GM19324 (cell line): Measurements from ENCODE around the gene MBD3L4.
"Not testable (repeated sequence)": the region's sequence is repeated elsewhere in the genome, so short reads cannot be mapped to it uniquely, and the experiment has no call there.

Experiments
- ATAC-seq: cut with Tn5 transposase; IDR thresholded peaks from one replicate; pipeline ENCODE4 v1.9.1; 2021; ENCODE audit warnings: mild to moderate bottlenecking, moderate library complexity; ENCODE audit not compliant: unreplicated experiment, low FRiP score

The MBD3L4 gene

DNA sequence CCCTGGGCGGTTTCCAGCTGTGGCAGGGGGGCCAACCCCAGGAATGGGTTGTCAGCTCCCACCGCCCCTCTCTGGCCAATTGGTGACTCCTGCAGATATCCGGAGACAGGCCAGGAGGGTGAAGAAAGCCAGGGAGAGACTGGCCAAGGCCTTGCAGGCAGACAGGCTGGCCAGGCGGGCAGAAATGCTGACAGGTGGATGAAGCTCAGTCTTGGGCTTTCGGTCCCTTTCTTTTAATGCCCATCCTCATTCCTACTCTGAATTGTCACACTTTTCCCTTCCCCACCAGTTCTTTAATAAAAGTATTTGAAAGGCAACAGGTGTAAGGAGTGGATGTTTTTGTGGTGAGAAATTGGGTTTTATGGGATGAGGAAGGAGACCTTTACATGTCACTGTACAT lies 11.4 kb upstream of the MBD3L4 start:
- ATAC-seq = not testable (repeated sequence)

DNA sequence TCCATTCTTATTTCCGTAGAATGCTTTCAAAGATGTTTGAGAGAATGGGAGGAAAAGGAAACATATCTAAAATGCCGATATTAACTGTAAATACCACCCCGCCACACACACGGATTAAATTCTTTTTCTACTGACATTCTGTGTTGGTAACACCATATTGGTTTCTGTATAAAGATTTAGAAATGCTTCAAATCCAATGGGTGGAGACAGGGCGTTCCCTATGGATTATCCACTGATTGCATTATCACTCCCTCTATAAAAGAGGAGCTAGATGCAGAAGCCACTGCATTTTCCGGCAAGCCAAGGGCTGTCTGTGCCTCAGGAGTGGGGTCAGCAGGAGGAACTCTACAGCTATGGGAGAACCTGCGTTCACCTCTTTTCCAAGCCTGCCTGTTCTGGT lies 9.0 kb upstream of the MBD3L4 start, which contains the start of gene MBD3L2:
Gene MBD3L2 (plus strand): TSS at position 301 of the 400 bp plus-strand sequence. CDS start 53 bp downstream, at position 354.
- ATAC-seq = not testable (repeated sequence)

DNA sequence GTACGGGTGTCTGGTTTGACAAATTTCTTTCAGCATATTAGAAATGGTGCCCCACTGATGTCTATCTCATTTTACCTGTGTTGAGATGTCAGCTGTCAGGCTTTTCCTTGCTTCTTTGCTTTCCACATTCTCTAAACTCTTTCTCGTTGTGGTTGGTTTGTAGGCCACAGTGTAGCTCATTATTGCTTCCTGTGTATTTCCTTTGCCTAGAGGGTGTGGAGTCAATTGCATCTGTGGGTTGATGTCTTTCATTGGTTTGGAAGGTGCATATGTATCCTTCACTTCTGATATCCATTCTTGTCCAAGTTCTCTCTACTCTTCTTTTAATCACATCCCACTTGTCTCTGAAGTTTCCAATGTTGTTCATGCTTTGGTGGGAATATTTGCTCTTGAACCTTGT lies 1.6 kb upstream of the MBD3L4 start:
- ATAC-seq = not testable (repeated sequence)

DNA sequence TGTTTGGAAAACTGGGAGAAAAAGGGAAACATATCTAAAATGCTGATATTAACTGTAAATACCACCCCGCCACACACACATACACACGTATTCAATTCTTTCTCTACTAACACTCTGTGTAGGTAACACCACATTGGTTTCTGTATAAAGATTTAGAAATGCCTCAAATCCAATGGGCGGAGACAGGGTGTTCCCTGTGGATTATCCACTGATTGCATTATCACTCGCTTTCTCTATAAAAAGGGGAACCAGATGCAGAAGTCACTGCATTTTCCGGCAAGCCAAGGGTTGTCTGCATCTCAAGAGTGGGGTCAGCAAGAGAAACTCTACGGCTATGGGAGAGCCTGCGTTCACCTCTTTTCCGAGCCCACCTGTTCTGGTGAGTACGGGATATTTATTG lies 9.7 kb downstream of the MBD3L4 start, which contains the start of gene MBD3L5:
Gene MBD3L5 (plus strand): TSS at position 301 of the 400 bp plus-strand sequence. CDS start 34 bp downstream, at position 335.
- ATAC-seq = not testable (repeated sequence)

DNA sequence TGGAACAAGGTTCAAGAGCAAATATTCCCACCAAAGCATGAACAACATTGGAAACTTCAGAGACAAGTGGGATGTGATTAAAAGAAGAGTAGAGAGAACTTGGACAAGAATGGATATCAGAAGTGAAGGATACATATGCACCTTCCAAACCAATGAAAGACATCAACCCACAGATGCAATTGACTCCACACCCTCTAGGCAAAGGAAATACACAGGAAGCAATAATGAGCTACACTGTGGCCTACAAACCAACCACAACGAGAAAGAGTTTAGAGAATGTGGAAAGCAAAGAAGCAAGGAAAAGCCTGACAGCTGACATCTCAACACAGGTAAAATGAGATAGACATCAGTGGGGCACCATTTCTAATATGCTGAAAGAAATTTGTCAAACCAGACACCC lies 11.2 kb downstream of the MBD3L4 start:
- ATAC-seq = not testable (repeated sequence)

DNA sequence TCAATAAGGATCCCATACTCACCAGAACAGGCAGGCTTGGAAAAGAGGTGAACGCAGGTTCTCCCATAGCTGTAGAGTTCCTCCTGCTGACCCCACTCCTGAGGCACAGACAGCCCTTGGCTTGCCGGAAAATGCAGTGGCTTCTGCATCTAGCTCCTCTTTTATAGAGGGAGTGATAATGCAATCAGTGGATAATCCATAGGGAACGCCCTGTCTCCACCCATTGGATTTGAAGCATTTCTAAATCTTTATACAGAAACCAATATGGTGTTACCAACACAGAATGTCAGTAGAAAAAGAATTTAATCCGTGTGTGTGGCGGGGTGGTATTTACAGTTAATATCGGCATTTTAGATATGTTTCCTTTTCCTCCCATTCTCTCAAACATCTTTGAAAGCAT lies 18.6 kb downstream of the MBD3L4 start, which contains the start of gene MBD3L2B:
Gene MBD3L2B (minus strand): TSS at position 101 of the 400 bp plus-strand sequence. CDS start 34 bp downstream, at position 67.
- ATAC-seq = not testable (repeated sequence)

DNA sequence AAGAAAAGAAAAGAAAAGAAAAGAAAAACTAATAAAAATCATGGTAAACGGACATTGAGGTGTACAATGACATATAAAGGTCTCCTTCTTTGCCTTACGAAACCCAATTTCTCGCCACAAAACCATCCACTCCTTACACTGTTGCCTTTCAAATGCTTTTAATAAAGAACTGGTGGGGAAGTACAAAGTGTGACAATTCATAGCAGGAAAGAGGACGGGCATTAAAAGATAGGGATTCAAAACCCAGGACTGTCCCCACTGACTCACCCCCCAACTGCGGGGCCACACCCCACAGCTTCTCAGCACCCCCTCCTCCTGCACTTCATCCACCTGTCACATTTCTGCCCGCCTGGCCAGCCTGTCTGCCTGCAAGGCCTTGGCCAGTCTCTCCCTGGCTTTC lies 21.2 kb downstream of the MBD3L4 start:
- ATAC-seq = no peak

DNA sequence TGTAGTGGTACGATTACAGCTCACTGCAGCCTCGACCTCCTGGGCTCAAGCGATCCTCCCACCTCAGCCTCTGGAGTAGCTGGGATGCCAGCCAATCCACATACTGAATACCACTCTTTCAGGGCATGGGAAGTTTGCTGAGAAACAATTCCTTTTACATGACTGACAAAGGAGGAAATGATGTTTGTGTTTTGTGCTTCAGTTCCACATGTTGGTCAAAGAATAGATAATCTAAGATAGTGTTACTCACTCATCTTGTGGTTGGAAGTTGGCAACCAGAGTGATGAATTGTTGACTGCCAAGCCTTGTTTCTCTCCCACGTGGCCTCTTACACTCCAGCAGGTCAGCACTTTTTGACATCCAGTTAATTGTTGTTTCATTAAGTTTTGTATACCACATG lies 26.3 kb downstream of the MBD3L4 start:
- no peak for ATAC-seq

DNA sequence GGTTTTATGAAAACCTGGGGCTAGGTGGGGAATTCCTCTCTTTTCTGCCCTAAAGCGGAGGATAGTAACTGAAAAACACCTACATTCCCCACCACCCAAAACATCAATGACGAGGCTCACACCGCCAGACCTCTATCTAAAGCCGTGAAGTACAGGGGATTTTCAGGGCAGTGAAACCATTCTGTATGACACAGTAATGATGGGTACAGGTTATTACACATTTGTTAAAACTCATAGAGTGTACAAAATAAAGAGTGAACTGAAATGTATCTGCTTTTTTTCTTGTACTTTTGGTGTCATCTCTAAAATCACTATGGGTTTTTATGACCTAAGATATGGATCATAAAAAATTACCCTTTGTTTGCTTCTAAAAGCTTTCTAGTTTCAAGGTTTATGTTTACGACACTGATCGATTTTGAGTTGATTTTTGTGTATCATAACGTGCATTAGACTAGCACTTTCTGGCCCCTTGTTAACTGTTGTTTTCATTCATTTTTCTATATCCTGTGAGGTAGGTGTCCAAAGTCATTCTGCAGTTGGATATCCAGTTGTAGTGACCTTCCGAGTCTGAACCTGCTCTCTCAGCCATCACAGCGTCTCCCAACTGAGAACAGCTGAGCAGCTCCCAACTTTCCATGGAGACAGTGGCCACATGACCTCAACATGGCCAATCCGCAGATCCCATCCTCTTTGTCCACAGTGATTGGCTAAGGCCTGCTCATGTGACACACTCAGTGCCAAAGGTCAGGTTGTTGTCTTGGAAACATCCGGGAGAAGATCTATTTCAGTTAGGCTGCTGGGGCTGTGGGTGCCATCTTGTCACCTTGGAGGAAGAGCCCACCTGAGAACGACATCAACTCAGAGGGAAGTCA lies 29.0 kb downstream of the MBD3L4 start:
- ATAC-seq = no peak

DNA sequence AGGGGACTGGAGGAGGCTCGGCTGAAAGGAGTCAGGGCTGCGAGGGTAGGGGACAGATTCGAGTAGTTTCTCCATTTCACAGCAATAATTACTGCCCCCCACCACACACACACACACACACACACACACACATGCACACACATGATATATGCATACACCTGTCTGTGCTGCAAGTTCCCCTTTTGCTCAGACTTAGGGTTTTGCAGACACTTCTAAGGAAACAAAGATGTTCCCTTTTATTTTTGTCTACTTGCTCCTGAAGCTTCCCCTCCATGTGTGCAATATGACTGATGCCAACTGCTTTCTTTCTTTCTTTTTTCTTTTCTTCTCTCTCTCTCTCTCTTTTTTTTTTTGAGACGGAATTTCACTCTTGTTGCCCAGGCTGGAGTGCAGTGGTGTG lies 32.1 kb downstream of the MBD3L4 start:
- no peak for ATAC-seq

DNA sequence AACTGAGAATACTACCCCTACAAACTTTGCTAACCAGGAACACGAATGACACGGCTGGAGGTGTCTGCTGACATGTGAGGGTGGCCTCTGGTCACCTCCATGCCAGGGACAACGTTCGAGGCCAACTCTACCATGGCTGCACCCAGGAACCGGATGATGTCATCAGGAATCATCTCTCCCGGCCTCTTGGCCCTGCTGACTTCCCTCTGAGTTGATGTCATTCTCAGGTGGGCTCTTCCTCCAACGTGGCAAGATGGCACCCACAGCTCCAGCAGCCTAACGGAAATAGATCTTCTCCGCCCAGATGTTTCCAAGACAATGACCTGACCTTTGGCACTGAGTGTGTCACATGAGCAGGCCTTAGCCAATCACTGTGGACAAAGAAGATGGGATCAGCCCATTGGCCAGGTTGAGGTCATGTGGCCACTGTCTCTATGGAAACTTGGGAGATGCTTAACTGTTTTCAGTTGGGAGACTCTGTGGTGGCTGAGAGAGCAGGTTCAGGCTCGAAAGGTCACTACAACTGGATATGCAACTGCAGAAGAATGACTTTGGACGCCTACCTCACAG lies 33.8 kb downstream of the MBD3L4 start:
- ATAC-seq = no peak

DNA sequence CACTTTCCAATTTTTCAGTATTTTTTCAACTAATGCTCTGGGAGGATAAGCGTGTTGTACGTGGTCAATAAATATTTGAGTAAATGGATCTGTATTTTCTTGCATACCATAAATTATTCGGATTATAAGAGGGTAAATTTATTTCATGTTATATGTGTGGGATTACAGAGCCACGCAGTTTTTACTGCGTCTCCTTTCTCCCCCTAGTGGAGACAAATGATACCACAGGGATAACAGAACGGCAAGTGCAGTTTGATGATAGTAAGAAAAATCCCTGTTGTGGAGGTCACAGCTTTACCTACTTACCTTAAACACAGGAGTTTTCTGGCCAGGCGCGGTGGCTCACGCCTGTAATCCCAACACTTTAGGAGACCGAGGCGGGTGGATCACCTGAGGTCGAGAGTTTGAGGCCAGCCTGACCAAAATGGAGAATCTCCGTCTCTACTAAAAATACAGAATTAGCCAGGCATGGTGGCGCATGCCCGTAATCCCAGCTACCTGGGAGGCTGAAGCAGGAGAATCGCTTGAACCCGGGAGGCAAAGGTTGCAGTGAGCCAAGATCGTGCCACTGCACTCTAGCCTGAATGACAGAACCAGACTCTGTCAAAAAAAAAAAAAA lies 35.6 kb downstream of the MBD3L4 start:
- ATAC-seq = no peak

DNA sequence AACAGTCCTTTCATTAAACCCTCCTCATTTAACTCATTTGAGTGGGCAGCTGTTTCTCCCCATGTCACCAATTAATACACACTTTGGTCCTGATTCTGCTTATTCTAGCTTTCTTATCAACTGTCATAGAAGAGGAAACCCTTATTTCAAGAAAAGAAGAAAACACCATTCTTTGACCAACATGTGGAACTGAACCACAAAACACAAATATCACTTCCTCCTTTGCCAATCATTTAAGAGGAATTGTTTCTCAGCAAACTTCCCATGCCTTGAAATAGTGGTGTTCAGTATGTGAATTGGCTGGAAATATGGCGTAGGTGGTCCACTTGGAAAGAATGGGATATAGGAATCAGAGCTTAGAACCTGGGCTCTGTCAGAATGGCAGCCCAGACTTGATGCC lies 39.2 kb downstream of the MBD3L4 start:
- no peak for ATAC-seq

DNA sequence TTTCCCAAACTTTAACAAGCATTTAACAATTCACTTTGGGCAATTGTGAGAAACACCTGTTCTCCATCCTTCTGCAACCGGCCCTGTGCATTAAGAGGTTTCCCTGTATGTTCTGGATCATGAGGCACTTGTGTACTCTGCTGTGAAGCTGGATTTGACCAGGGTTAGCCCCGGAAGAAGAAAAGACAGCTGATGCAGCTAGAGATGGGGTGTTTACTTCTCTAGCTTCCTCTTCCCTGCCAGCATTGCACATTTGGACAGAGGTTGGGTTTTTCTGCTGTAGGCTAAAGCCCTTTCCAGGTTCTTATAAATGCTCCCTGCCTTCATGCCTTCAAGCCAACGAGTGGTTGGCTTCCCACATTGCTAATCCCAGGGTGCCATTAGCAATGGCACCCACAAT lies 39.6 kb downstream of the MBD3L4 start:
- no peak for ATAC-seq

DNA sequence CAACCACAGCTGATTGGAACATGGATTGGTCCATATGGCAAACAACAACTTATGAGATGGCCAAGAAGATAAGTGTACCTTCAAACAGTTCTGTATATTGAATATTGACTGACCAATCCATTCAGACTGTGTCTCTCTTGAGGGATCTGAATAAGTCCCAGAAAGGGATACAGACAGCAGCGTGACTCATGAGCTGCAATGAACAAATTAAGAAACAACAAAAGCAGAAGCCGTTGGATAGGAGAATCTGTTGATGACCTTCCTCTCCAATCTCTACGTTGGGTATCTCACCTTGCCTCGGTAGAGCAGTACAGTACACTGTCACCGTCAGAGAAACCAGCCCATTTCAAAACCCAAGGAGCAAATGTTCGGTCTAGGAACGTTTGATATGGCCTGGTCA lies 40.0 kb downstream of the MBD3L4 start:
- no peak for ATAC-seq

DNA sequence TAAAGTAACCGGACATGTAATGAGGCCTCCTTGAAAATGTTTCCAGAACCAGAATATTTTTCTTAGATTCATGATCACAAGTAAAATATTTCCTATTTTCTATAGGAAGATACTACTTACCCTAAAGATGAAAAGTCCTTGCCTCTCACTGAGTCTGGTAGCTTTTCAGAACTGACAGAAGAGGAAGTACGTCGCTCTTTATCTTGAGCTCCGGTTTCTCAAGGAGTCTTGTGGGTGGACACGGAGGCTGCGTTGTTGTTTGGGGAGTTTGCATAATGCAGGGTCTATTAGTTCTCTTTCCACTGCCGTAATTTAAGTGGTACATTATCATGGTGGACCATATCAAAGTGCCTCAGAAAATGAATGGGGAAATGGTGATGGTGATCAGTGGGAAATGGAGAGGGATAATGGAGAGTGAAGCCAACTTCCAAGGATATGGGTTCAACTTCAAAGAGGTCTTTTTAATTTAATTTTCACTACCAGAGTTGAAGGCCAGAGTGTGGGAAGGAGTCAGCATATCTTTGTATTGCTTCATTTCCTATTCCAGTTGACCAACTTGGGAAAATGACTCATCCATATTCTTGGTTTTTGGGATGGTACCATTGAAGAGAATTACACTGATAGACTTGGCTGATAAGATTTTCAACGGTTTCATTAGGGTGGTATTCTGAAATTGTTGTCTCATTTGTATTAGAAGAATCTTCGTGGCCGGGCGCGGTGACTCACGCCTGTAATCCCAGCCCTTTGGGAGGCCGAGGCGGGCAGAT lies 42.1 kb downstream of the MBD3L4 start:
- no peak for ATAC-seq

DNA sequence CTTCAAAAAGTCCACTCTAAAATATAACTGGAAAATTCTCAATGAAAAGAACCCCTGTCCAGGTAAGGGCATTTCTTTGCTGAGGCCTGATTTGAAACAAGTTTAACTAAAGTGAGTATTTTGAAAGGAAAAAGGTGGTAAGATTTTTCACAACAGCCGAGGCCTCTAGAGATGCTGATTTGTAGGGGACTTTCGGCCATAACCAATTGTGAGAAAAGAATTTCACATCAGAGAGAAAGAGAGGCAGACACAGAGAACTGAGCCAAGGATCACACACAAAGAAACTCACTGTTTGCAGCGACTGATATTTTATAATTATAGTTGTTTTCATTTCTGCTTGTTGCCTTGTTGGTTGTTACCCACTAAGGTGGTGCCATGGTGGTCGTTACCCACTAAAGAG lies 43.2 kb downstream of the MBD3L4 start:
- no peak for ATAC-seq

DNA sequence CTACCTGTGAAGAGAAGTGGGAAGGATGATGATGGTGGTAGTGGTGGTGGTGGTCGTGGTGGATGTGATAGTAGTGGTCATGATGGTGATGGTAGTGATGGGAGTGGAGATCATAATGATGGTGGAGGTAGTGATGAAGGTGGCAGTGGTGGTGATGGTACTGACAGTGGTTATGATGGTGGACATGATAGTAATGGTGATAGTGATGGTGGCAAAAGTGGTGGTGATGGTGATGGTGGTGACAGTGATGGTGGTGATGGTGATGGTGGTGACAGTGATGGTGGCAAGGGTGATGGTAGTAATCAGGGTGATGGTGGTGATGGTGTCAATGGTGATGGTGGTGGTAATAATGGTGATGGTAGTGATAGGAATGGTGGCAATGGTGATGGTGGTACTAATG lies 44.9 kb downstream of the MBD3L4 start:
- no peak for ATAC-seq

DNA sequence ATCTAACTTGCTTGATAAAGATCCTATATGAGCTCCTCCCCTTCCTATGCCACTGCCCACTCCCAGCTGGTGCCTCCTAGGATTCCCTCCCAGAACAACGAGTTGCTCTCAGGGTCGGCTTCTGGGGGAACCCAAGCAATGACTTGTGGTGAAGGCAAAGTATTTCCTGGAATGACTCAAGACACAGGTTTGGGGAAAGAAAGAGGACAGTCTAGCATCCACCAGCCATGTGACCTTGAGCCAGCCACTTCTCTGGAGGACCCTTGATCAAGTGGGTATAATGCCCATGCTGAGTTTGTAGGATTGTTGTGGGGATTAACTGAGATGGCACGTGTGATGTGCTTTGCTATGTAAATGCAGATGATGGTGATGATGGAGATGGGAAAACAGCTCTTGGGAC lies 51.7 kb downstream of the MBD3L4 start:
- ATAC-seq = no peak

DNA sequence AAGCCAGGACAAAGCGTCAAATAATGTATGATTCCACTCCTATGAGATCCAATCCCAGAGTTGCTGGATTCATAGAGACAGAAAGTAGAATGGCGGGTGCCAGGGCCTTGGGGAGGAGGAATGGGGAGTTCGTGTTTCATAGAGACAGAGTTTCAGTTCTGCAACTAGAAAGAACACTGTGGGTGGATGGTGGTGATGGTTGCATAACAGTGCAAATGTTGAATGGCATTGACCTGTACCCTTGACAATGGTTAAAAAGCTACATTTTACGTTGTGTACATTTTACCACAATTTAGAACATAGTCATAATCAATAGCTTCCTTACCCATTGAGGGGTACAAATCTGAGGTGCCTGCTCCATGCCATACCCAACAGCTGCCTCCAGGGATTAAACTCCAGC lies 52.1 kb downstream of the MBD3L4 start:
- ATAC-seq = no peak
